Stimulated activated CD8-positive, alpha-beta memory T cell treated with anti-CD3 and anti-CD28 coated beads, Interleukin-7, amount 100 ng/mL, for 48 hours (primary cell): ENCODE data around the gene RNF212B.
"Not testable (repeated sequence)": the region's sequence is repeated elsewhere in the genome, so short reads cannot be mapped to it uniquely, and the experiment has no call there.

ENCODE experiments used
- DNase-seq, 2 donors: peaks; one replicate each; pipeline ENCODE4 v3.0.0-alpha.2; 2020; ENCODE audit warnings: low read depth in 1 of 2; ENCODE audit errors: extremely low read depth in 1 of 2

RNF212B gene, protein sequence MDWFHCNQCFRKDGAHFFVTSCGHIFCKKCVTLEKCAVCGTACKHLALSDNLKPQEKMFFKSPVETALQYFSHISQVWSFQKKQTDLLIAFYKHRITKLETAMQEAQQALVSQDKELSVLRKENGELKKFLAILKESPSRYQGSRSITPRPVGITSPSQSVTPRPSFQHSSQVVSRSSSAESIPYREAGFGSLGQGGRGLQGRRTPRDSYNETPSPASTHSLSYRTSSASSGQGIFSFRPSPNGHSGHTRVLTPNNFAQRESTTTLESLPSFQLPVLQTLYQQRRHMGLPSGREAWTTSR

DNA sequence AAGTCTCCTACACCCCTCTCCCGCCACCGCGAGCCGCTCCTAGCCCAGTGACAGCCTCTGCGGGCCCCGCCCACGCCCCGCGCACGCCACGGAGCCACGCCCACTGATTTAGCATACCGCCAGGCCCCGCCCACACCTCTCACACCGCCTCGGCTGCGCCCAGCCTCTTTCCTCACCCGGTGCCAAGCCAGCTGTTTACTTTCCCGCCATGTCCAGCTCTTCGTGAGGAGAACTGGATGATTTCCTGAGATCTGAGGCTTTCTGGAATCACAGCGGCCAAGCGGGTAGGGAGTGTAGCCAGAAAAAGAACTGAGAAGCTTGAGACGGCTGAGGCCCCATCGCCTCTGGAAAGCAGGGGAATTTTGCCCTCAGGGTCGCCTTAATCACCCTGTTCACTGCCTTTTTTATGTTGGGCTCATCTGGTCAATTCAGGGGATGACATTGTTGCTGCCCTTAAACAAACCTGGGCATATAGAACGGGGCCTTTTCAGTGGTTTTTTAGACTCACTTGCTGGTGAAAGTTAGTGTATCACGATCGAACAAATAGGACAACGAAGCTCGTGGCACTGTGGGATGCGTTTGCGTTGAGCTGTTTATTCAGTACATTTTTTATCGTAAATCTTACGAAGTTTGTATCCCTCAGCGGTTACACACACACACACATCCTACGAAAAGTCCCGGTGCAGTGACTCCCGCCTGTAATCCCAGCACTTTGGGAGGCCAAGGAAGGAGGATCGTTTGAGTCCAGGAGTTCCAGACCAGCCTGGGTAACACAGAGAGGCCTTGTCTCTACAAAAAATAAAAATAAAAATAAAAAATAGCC is at the start of gene RNF212B:
Gene RNF212B, plus strand, starts transcription at position 165 of the 823 bp plus-strand sequence. CDS start 2,410 bp downstream, outside the sequence.
- peak; percentile 64 to 84 for DNase-seq

DNA sequence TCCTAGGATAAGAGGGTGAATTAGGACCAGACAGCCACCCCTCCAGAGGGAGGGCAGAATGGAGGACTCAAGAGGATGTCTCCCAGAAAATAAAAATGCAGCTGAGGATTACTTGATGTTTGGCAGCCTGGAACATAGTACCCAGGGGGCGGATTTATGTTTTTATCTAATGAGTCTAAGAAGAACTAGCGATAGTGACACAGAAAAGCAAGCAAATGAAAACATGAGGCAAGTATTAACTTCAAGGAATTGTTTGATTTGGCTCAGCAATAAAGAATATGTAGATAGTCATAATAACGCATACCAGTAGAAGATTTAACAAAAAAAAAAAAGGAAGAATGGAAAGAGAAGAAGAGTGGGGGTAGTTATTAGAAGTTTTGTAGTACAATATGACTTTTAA is 44.3 kb upstream of the RNF212B start:
- DNase-seq, result no peak

DNA sequence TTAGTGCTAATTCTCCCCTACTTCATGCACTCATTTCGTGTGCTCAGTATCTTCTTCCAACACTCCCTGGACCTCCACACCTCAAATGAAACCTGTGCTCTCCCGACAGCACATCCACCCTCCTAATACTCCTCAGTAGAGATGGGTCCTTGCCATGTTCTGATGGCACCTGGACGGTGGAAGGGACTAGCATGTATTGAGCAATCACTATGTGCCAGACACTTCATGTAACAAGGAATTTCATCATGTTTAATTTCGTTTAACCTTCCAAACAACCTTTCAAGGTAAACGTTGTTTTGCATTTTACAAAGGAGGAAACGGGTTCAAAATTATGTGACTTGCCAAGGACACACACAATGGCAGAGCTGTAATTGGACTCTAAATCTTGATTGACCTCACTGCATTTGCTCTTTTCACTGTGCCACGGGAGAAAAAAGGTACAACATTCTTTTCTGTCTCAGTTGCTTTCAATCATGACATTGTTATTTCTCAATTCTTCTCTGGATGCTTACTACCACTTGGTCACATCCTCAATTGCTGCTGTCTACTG is 42.1 kb upstream of the RNF212B start:
- no peak for DNase-seq

DNA sequence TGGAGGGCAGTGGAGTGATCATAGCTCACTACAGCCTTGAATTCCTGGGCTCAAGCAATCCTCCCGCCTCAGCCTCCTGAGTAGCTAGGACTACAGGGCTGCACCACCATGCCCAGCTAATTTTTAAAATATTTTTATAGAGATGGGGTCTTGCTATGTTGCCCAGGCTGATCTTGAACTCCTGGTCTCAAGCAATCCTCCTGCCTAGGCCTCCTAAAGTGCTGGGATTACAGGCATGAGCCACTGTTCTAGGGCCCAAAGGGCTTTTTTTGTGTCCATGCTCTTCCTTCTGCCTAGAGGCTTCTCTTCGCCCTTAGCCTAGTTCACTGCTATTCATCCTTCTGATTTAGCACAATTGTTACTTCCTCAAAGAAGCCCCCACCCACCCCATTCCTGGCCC is 41.2 kb upstream of the RNF212B start:
- not testable (repeated sequence) for DNase-seq

DNA sequence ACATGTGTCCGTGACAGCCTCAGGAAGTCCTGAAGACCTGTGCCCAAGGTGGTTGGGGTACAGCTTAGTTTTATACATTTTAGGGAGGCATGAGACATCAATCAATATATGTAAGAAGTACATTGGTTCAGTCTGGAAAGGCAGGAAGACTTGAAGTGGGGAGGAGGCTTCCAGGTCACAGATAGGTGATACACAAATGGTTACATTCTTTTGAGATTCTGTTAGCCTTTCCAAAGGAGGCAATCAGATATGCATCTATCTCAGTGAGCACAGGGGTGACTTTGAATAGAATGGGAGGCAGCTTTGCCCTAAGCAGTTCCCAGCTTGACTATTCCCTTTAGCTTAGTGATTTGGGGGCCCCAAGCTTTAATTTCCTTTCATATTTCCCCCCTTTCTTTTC is 38.6 kb upstream of the RNF212B start:
- not testable (repeated sequence) for DNase-seq

DNA sequence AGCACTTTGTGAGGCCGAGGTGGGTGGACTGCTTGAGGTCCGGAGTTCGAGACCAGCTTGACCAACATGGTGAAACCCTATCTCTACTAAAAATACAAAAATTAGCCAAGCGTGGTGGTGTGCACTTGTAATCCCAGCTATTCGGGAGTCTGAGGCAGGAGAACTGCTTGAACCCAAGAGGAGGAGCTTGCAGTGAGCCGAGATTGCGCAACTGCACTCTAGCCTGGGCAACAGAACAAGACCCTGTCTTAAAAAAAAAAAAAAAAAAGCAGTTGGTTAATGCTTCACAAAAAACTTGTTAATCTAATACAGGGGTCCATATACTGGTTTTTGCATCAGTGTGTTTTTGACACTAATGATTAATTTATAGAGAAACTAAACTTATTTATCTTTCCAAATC is 35.7 kb upstream of the RNF212B start:
- no peak for DNase-seq

DNA sequence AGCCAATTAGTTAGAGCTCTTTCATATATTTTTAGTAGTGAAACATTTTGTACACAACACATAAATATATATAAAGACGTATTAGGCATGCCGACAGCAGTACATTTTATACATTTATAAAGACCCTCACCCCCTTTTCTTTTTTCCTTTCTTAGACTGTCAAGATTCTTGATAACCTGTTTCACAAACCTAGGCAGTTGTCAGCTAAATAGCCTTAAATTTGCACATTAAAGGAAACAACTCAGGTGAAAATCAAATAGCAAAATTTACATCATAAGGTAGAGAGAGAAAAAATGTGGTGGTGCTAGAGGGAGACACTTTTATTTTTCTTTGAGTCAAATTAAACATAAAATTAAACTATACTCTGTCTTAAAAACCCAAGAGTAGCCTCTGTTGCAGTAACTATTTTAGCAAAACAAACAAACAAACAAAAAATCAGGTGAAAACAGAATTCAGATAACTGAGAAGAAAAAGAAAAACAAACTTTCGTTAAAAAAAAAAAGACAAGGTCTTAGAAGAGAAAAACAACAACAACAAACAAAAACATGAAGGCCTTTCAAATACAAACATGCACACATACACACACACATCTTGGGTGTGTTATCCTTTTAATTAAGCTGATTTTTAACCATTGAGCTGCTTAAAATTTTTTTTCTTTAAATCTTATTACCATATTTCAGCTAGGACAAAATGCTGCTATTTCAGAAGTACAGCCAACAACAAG is 31.2 kb upstream of the RNF212B start:
- DNase-seq, result no peak

DNA sequence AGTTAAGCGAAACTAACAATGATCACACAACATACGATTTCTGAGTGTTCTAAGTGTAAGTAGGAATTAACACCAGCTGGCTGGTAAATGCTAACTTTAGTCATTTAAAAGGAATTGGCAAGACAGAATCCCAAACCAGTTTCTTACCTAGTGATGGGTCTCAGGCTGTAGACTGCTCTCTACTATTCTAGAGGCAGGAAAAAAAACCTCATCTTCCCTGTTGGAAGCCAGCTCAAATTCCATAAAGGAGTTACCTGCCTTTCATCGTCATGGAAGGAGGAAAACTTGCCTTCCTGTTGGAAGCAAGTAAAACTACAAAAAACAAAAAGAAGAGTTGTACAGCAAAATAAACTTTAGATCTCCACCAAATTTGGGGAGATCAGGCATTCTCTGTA is 30.6 kb upstream of the RNF212B start:
- DNase-seq, result no peak

DNA sequence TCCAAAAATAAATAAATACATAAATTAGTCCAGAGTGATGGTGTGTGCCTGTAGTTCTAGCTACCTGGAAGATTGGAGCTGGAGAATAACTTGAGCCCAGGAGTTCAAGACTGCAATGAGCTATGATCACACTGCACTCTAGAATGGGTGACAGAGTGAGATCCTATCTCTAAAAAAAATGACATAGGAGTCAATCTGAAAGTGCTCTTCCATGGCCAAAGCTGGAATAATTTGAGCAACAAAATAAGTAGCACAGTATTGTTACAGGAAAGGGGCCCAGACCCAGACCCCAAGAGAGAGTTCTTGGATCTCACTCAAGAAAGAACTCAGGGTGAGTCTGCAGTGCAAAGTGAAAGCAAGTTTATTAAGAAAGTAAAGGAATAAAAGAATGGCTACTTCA is 29.4 kb upstream of the RNF212B start:
- DNase-seq, result no peak

DNA sequence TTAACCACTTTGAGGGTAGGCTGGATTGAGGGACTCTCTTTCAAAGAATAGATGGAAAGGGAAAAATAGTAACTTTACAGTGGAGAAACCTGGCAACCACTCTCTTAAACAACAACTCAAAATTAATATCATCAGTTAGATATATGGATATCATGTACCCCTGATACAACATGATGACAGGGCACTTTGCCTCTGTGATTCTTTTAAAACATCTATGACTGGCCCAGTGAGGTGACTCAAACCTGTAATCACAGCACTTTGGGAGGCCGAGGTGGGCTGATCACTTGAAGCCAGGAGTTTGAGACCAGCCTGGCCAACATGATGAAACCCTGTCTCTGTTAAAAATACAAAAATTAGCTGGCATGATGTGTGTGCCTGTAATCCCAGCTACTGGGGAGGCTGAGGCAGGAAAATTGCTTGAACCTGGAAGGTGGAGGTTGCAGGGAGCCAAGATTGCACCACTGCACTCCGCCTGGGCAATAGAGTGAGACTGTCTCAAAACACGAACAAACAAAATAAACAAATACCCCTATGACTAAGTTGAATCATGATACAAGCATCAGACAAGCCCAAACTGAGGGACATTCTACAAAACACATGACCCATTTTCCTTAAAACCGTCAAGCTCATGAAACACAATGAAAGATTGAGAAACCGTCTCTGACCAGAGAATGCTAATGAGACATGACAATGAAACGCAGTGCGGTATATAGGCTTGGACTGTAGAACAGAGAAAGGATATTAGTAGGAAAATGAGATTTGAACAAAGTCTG is 27.9 kb upstream of the RNF212B start:
- no peak for DNase-seq

DNA sequence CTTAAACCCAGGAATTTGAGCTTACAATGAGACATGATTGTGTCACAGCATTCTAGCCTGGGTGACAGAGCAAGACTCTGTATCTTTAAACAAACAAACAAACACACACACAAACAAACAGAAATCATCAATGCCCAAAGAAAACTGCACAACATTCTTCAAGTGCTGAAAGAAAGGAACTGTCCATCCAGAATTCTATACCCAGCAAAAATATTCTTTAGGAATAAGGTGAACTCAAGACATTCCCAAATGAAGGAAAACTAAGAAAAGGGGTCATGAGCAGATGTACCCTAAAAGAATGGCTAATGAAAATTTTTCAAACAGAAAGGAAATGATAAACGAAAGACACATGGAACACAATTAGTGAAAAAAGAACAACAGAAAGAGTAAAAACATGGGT is 22.3 kb upstream of the RNF212B start:
- DNase-seq, result no peak

DNA sequence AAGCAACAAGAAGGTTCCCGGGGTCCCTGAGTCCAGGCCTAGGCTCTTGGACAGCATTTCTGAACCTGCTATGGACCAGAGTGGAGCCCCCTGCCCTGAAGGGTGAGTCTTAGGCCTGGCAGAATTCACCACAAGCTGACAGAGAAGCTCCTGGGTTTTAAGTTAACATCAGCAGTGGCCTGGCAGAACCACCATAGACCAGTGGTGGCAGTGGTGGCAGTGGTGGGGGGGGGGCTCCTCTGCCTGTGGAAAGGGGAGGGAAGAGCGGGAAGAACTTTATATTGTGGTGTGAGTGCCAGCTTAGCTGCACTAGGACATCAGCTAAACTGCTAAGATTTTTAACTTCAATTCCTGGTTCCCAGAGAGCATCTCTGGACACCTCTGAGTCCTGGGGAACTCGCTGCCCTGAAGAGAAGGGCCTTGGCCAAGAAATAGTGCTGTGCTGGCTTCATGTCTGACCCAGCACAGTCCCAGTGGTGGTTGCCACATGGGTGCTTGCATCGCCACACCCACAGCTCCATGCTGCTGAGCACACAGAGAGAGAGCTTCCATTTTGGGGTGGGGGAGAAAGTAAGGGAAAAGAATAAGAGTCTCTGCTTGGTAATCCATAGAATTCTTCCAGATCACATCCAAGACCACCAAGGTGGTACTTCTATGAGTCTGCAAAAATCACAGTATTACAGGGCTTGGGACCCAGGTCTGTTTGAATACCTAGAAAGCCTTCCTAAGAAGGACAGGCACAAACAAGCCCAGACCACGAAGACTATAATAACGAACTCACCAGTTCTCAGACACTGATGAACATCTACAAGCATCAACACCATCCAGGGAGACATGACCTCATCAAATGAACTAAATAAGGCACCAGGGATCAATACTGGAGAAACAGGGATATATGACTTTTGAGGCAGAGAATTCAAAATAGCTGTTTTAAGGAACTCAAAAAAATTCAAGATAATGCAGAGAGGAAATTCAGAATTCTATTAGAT is 20.4 kb upstream of the RNF212B start:
- no peak for DNase-seq

DNA sequence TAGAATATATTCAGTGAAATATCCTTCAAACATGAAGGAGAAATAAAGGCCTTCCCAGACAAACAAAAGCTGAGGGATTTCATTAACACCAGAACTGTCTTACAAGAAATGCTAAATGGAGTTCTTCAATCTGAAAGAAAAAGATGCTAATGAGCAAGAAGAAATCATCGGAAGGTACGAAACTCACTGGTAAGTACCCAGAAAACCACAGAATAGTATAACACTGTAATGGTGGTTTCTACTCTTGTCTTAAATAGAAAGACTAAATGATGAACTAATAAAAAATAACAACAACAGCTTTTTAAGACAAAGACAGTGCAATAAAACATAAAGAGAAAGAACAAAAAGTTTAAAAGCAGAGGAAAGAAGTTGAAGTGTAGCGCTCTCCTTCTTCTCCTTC is 18.7 kb upstream of the RNF212B start:
- no peak for DNase-seq

DNA sequence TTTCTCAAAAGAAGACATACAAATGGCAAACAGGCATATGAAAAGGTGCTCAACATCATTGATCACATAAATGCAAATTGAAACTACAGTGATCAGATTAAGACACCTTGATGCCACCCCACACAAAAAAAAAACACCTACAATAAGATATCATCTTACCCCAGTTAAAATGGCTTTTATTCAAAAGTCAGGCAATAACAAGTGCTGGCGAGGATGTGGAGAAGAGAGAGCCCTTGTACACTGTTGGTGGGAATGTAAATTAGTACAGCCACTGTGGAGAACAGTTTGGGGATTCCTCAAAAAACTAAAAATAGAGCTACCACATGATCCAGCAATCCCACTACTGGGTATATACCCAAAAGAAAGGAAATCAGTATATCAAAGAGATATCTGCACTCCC is 12.8 kb upstream of the RNF212B start:
- not testable (repeated sequence) for DNase-seq

DNA sequence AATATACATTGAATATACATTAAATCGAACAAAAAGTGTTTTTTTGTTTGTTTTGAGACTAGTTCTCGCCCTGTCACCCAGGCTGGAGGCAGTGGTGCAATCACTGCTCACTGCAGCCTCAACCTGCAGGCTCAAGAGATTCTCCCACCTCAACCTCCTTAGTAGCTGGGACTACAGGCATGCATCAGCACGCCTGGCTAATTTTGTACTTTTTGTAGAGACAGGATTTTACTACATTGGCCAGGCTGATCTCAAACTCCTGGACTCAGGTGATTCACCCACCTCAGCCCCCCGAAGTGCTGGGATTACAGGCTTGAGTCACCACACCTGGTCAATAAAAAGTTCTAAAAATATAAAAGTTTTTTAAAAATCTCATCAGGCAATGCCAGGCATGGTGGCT is 10.2 kb upstream of the RNF212B start:
- DNase-seq, result no peak

DNA sequence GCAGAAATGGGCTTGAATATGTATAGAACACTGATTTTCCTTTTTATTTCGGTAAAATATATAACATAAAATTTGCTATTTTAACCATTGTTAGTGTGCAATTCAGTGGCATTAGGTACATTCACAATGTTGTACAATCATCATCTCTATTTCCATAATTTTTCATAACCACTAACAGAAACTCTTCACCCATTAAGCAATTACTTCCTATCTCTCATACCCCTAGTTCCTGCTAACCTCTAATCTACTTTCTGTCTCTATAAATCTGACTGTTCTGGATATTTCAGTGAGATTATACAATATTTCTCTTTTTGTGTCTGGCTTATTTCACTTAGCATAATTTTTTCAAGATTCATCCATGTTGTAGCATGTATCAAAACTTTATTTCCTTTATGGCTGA is 8.9 kb upstream of the RNF212B start:
- DNase-seq, result no peak

DNA sequence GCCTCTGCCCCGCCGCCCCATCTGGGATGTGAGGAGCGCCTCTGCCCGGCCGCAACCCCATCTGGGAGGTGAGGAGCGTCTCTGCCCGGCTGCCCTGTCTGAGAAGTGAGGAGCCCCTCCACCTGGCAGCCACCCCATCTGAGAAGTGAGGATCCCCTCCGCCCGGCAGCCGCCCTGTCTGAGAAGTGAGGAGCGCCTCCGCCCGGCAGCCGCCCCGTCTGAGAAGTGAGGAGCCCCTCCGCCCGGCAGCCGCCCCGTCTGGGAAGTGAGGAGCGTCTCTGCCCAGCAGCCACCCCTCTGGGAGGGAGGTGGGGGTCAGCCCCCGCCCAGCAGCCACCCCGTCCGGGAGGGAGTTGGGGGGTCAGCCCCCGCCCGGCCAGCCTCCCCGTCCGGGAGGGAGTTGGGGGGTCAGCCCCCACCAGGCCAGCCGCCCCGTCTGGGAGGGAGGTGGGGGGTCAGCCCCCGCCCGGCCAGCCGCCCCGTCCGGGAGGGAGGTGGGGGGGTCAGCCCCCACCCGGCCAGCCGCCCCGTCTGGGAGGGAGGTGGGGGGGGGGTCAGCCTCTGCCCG is 5.4 kb upstream of the RNF212B start:
- DNase-seq, result not testable (repeated sequence)

DNA sequence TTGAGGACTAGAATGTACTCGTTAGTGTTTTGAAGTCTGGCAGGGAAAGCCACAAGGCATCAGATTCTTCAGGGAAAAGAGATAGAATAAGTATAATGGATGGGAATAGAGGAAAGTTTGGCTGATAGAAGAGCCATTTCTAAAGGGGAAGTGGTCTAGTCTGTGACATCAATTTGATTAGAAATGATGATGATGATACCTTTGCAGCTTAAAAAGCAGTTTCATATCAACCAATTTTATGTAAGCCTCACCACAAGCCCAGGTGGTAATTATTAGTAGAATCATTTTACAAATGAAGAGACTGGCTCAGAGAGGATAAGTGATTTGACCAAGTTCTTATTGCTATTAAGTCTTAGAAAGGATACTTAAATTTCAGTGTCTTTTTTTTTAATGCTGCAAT is 2.9 kb downstream of the RNF212B start:
- DNase-seq, result no peak

DNA sequence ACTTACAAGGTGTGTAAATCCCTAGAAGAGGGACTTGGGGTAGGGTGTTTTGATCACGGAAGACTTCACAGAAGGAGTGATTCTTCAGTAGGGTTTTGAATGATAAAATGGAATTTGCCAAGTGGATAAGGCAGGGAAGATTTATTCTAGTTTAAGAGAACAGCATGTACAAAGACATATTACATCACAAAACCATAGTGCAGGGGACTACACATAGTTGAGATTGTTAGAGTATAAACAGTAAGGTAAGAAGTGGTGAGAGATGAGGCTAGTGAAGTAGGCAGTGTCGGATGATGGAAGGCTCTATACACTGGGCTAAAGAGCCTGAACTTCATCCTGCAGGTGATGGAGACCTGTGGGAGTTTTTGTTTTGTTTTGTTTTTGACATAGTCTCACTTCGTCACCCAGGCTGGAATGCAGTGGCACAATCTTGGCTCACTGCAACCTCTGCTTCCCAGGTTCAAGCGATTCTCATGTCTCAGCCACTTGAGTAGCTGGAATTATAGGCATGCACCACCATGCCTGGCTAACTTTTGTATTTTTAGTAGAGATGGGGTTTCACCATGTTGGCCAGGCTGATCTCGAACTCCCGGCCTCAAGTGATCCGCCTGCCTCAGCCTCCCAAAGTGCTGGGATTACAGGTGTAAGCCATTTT is 3.5 kb downstream of the RNF212B start:
- DNase-seq, result not testable (repeated sequence)
